Sigmoid colon (tissue), 7 donors: Measurements from ENCODE around the gene OR51B6. TPM values are rescaled to one million over a fixed set of nuclear protein-coding genes. Genes with fewer than 3 reads are reported as not detected.

Source experiments
- DNase-seq: peaks from one replicate; pipeline ENCODE4 v3.0.0-alpha.2; 2019
- H3K27ac ChIP-seq, 4 donors: fragments of 200-600 bp; sonication (generic); one replicate each; pipeline ENCODE4 v1.5.1; 2016 to 2019; ENCODE audit warnings: mild to moderate bottlenecking in 1 of 4
- H3K27me3 ChIP-seq, 3 donors: fragments of 200-600 bp; sonication (generic); one replicate each; pipeline ENCODE4 v1.5.1; 2019; ENCODE audit warnings: mild to moderate bottlenecking in 1 of 3
- H3K36me3 ChIP-seq, 4 donors: fragments of 200-600 bp; sonication (generic); one replicate each; pipeline ENCODE4 v1.5.1; 2016 to 2019
- H3K4me1 ChIP-seq, 4 donors: fragments of 200-600 bp; sonication (generic); one replicate each; pipeline ENCODE4 v1.5.1; 2017 to 2019
- H3K4me3 ChIP-seq, 4 donors: fragments of 200-600 bp; sonication (generic); one replicate each; pipeline ENCODE4 v1.5.1; 2017 to 2019; ENCODE audit warnings: mild to moderate bottlenecking in 2 of 4, moderate library complexity in 1 of 4
- H3K9me3 ChIP-seq, 4 donors: fragments of 200-600 bp in 3 of 4; sonication (generic) in 3 of 4; one replicate each; pipeline versions ENCODE4 v1.5.1 to v1.6.1; 2013 to 2019
- CTCF ChIP-seq, 4 experiments: fragments of 450-650 bp in 3 of 4; fragments of 200-600 bp in 1 of 4; IDR thresholded peaks; one replicate each; pipeline ENCODE4 v1.5.1; 2016 to 2019; ENCODE audit warnings: antibody characterized with exemption in 4 of 4, mild to moderate bottlenecking in 3 of 4, moderate library complexity in 2 of 4
- EP300 ChIP-seq, 4 donors: sonication (generic); formaldehyde crosslinking; IDR thresholded peaks; one replicate each; pipeline ENCODE4 v1.6.1; 2017; ENCODE audit warnings: antibody characterized with exemption in 4 of 4
- POLR2A ChIP-seq, 2 donors: fragments of 450-650 bp; IDR thresholded peaks; one replicate each; pipeline ENCODE4 v1.6.1; 2016; ENCODE audit warnings: antibody characterized with exemption in 2 of 2, mild to moderate bottlenecking in 2 of 2, moderate library complexity in 2 of 2
- POLR2AphosphoS5 ChIP-seq, 4 donors: sonication (generic); formaldehyde crosslinking; IDR thresholded peaks; one replicate each; pipeline ENCODE4 v1.6.1; 2017; ENCODE audit warnings: antibody characterized with exemption in 4 of 4
- WGBS, 2 donors: extraction: QIAGEN DNeasy Blood & Tissue Kit; methylation state at CpG; one replicate each; pipeline ENCODE4 v1.1.7; 2013; 5-methylcytosine and 5-hydroxymethylcytosine counted together
- intact Hi-C: fragments of 100-400 bp; cut with DNase I; formaldehyde crosslinking; loops from one replicate; pipeline ENCODE4 v1.15.1; 2023
- polyA plus RNA-seq, 3 donors: library from polyadenylated mRNA; stranded (reverse); fragments of 200-250 nt; gene quantifications; one replicate each; pipeline ENCODE4 v1.2.3, GENCODE V29; 2013
- total RNA-seq, 4 donors: library from RNA; depleted of rRNA; stranded (reverse); fragments of >200 nt; gene quantifications; one replicate each; pipeline ENCODE4 v1.1.0, GENCODE V29; 2016
- donor health status: healthy with polysubstance abuse.
- donor health status: Bipolar disorder and iron deficiency.
- donor health status: healthy.

The OR51B6 gene
- total and polyA plus RNA-seq, 7 donors = not detected

- DNase-seq = no peak
- 57 to 65% methylated on average over 3 of the region's 3 CpGs for WGBS, 2 donors
- intact Hi-C loops = no loop called here
- H3K4me3 ChIP-seq = no peak overlapping the region
- TF ChIP-seq POLR2AphosphoS5 (IDR thresholded peaks at IDR 0.05) (no peak), EP300 (IDR thresholded peaks at IDR 0.05) (no peak), CTCF (IDR thresholded peaks at IDR 0.05) (no peak), POLR2A (IDR thresholded peaks at IDR 0.05) (no peak)
- peaks cover 0 to 19% (median 0%) of the 10 kb centered on the region in 4 donors for H3K4me1 ChIP-seq
- H3K27me3 ChIP-seq = no peaks in the 10 kb centered on the region
- H3K27ac ChIP-seq = no peak overlapping the region
- H3K36me3 ChIP-seq = no peaks in the 10 kb centered on the region
- H3K9me3 ChIP-seq = no peaks in the 10 kb centered on the region
Observed at GRCh38 chr11:5368502-5369043, 17.3 kb downstream of the OR51B6 start.

GRCh38 chr11:5369789-5370188 is 18.5 kb downstream of the OR51B6 start:
- no peak for DNase-seq
- intact Hi-C loops = no loop called here
- H3K27ac ChIP-seq = no peak overlapping the region
- no peak overlapping the region for H3K4me3 ChIP-seq
- peaks cover 0 to 11% (median 0%) of the 10 kb centered on the region in 4 donors for H3K4me1 ChIP-seq
- H3K9me3 ChIP-seq = no peaks in the 10 kb centered on the region
- H3K36me3 ChIP-seq = no peaks in the 10 kb centered on the region
- TF ChIP-seq EP300 (IDR thresholded peaks at IDR 0.05) (no peak), POLR2A (IDR thresholded peaks at IDR 0.05) (no peak), CTCF (IDR thresholded peaks at IDR 0.05) (no peak), POLR2AphosphoS5 (IDR thresholded peaks at IDR 0.05) (no peak)
- H3K27me3 ChIP-seq = no peaks in the 10 kb centered on the region

GRCh38 chr11:5380740-5381342 is 29.5 kb downstream of the OR51B6 start:
- Histone ChIP-seq H3K9me3 (no peaks in the 10 kb centered on the region), H3K27ac (no peak overlapping the region), H3K27me3 (no peaks in the 10 kb centered on the region), H3K36me3 (no peaks in the 10 kb centered on the region), H3K4me3 (no peak overlapping the region), H3K4me1 (no peaks in the 10 kb centered on the region)
- no peak for DNase-seq
- no peak for TF ChIP-seq POLR2AphosphoS5 (IDR thresholded peaks at IDR 0.05)
- TF ChIP-seq EP300 (IDR thresholded peaks at IDR 0.05) = no peak
- peak in 3 of 4 experiments; percentile 20 to 51 (median 27) for TF ChIP-seq CTCF (IDR thresholded peaks at IDR 0.05)
- WGBS, 2 donors = 75 to 77% methylated on average over 4 of the region's 4 CpGs
- intact Hi-C loops = loop anchor here (5.0 kb wide), 1 partner anchor 754 kb away; no protein-coding TSS in a partner anchor

GRCh38 chr11:5383576-5383975 is 32.3 kb downstream of the OR51B6 start, which contains the start of gene OR51M1:
TSS of gene OR51M1 (plus strand) at chr11:5383812. CDS start at chr11:5389399, 5,587 bp downstream.
- Histone ChIP-seq H3K27me3 (no peaks in the 10 kb centered on the region), H3K36me3 (no peaks in the 10 kb centered on the region), H3K9me3 (no peaks in the 10 kb centered on the region), H3K27ac (no peak within 1 kb of the TSS), H3K4me3 (no peak within 1 kb of the TSS), H3K4me1 (no peaks in the 10 kb centered on the region)
- no peak for TF ChIP-seq EP300 (IDR thresholded peaks at IDR 0.05)
- TF ChIP-seq POLR2A (IDR thresholded peaks at IDR 0.05) = no peak
- no peak for TF ChIP-seq POLR2AphosphoS5 (IDR thresholded peaks at IDR 0.05)
- WGBS, 2 donors = 53 to 74% methylated on average over 1 of the region's 1 CpG
- no peak for DNase-seq
- intact Hi-C loops = loop anchor here (5.0 kb wide), 1 partner anchor 756 kb away; no protein-coding TSS in a partner anchor

GRCh38 chr11:5384335-5384734 is 33.0 kb downstream of the OR51B6 start:
- H3K4me3 ChIP-seq = no peak overlapping the region
- no peak for TF ChIP-seq POLR2A (IDR thresholded peaks at IDR 0.05)
- TF ChIP-seq POLR2AphosphoS5 (IDR thresholded peaks at IDR 0.05) = no peak
- no peak for TF ChIP-seq EP300 (IDR thresholded peaks at IDR 0.05)
- TF ChIP-seq CTCF (IDR thresholded peaks at IDR 0.05) = no peak
- H3K4me1 ChIP-seq = no peaks in the 10 kb centered on the region
- H3K9me3 ChIP-seq = no peaks in the 10 kb centered on the region
- WGBS, 2 donors = 59 to 80% methylated on average over 2 of the region's 2 CpGs
- no peak overlapping the region for H3K27ac ChIP-seq
- intact Hi-C loops = loop anchor here (5.0 kb wide), 1 partner anchor 757 kb away; no protein-coding TSS in a partner anchor
- no peaks in the 10 kb centered on the region for H3K27me3 ChIP-seq
- no peak for DNase-seq
- no peaks in the 10 kb centered on the region for H3K36me3 ChIP-seq
